Measurements from ENCODE around the gene MSLN.
A peak's percentile ranks its signal among the peaks of the same experiment; 100 is the strongest.
"Not testable (repeated sequence)": the region's sequence is repeated elsewhere in the genome, so short reads cannot be mapped to it uniquely, and the experiment has no call there.

The MSLN gene

DNA sequence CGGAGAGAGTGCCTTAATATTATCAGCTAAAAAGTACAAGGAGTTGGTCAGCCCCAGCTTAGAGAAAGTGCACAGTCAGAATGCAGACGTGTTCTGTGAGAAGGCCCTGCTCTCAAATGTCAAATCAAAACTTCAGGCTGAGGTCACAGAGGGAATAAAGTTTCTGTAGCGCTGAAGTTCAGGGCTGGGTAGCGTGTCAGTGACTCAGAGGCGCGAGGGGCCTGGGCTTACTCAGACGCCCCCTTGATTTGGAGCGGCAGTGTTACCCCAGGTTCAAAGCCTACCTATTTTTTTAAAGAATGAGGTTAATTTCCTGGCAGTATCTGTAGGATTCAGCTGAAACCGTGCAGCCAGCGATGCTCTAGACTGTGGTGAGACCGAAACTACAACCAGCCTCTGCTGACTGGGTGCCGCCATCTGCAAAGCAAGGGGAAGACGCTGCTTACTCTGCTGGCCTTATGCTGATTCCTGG lies 24.5 kb upstream of the MSLN start:
- no peak for DNase-seq

DNA sequence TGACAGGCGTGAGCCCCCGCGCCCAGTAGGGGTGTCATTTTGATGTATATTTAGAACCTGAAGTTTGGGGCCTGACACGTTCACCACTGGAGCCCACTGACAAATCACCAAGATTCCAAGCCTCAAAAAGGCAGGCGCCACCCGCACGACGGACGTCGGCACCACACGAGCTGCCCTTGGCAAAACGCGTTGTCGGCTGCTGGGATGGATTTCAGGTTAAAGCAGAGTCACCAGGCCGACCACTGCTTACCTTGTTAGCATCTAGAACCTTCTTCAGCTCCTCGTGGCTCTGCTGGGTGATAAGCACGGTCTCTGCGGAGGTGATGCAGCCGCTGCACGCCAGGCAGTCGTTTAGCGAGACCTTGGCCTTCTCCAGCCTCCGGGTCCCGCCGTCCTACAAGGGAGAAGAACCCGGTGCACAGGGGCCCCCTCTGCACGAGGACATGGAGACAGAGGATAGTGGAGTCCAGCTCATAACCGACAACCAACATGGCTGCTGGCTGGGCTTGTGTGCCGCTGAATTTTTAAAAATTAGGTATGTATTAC lies 23.5 kb upstream of the MSLN start:
- no peak for DNase-seq

GRCh38 chr16:739560-740458 lies 20.7 kb upstream of the MSLN start:
- no peak for DNase-seq

GRCh38 chr16:740459-740763 lies 20.1 kb upstream of the MSLN start:
- peak in 1 of 2 donors; percentile 34 for DNase-seq

- peak; percentile 89 to 93 for DNase-seq
Measured at GRCh38 chr16:740764-741505, 19.6 kb upstream of the MSLN start, which contains the start of gene CIAO3. Gene CIAO3 (minus strand): TSS chr16:740997. CDS start chr16:740985, 12 bp downstream.

DNA sequence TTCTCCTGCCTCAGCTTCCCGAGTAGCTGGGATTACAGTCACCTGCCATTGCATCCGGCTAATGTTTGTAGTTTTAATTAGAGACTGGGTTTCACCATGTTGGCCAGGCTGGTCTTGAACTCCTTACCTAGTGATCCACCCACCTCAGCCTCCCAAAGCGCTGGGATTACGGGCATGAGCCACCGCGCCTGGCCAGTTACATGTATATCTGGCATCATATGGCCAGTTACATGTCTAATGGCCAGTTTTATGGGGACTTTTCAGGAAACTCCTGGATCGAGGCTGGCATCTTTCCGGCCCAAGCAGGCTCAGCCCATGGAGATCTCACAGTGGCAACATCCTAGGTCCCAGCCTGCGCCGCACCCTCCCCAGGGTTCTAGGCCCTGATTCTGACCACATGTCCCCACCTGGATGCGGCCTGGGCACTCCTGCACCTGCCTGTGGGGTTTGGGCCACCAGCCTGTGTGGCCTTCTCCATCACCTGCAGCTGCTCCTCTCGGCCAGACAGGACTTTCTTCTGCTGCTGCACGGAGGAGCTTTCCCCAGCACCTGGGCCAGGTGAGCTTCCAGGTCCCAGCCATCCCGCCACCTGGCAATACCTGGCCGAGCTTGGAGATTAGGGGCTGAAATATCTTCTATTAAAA lies 18.4 kb upstream of the MSLN start:
- no peak for DNase-seq

- not testable (repeated sequence) for DNase-seq
Measured at GRCh38 chr16:742894-743293, 17.6 kb upstream of the MSLN start.

DNA sequence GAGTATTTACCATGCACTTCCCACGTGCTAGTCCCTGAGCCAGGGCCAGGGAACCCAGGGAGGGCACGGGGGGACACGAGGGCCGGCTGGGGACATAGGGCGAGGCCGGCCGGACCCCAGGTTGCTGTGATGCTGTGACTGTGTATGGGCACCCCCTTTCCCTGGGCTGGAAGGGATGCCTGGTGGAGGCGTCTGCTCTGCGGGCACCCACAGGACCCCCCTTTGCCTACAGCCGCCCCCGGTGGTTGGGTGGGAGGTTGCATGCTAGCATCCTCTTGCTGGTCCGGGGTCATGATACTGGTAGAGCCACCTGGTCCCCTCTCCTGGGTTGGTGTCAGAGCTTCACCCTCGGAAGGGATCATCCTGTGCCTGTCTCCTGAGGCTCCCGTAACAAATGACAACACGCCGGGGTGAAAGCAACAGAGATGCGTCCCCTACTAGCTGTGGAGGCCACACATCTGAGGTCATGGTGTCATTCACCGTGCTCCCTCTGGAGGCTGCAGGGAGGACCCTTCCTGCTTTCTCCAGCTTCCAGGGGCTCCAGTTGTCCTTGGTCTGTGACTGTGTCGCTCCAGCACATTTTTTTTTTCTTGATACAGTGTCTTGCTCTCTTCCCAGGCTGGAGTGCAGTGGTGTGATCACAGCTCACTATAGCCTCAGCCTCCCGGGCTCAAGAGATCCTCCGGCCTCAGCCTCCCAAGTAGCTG lies 16.6 kb upstream of the MSLN start:
- no peak for DNase-seq

DNA sequence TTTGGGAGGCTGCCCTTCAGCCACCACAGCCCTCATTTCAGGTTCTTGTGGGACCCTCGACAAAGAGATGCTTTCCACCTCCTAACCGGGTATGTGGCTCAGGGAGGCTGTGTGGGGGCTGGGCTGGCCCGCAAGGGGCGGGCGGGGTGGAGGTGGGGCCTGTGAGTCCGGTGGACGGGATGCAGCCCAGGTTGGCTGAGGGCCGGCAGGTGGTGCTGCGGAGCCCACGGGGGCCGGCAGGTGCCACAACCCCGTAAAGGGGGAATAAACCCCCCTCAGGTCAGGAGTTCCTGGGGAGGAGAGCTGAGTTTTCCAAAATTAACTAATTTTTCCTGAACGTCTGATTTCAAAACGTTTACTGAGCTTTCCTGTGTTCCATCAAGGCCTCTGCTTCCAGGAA lies 14.8 kb upstream of the MSLN start:
- no peak for DNase-seq

DNA sequence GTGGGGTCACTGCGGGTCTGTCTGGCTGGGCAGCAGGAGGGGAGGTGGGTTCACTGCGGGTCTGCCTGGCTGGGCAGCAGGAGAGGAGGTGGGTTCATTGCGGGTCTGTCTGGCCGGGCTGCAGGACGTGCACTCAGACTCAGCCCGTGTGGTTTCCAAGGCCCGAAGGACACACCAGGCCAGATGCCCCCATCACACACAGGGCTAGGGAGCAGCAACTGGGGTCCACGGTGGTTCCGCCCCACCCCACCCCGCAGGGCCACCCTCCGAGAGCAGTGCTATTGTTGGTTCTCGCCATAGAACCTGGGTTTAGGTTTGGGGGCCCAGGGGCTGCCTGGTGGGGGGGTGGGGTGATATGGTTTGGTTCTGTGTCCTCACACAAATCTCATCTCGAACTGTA lies 13.9 kb upstream of the MSLN start:
- no peak for DNase-seq

- DNase-seq, result no peak
Measured at GRCh38 chr16:747978-748746, 12.4 kb upstream of the MSLN start.

GRCh38 chr16:749010-749409 lies 11.5 kb upstream of the MSLN start:
- DNase-seq, result no peak

GRCh38 chr16:750485-750884 lies 10.0 kb upstream of the MSLN start:
- DNase-seq, result no peak

DNA sequence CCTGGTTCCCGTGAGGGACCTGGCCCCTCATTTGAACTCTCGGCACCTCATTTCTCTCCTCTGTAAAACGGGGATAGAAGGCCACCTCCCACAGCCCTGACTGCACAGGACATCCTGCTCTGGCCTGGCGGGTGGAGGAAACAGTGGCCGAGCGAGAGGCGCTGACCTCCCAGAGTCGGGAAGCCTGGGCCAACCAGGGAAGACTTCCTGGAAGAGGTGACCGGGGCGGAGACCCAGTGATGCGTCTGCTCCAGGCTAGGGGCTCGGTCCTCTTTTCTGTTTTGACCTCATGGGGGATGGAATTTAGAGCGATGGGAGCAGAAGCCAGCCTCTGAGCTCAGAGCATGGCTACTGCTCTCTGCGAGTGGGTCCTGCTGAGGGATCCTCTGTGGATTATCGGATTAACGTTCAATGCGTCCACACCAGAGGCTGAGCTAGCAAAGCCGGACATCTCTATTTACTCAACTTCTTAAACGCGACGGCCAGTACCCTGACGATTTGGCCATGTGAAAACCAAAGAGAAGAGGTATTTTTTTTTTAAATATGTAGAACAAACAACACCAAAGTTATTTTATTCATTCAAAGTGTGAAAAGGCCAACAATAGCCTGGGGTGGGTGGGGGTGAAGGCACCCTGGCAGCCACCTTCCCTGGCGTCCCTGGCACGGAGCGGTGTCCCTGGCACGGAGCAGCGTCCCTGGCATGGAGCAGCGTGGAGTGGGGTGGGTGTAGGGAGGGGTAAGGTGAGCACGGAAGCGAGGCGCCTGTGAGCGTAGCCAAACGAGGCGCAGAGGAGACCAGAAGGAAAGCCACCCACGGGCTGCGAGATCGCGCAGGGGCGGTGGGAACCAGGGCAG lies 9.2 kb upstream of the MSLN start:
- DNase-seq, result no peak

- no peak for DNase-seq
Measured at GRCh38 chr16:752007-752312, 8.6 kb upstream of the MSLN start.

DNA sequence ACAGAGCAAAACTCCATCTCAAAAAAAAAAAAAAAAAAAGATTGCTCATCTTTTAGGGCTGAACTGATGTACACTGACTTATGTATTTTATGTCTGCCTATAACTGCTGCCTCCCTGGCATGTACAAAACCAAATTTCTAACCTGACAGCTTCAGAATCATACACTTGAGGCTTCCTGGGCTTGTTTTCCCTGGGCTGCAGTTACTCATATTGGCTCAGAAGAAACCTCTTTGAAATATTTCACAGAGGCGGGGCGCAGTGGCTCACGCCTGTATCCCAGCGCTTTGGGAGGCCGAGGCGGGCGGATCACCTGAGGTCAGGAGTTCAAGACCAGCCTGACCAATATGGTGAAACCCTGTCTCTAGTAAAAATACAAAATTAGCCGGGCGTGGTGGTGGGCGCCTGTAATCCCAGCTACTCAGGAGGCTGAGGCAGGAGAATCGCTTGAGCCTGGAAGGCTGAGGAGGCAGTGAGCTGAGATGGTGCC lies 6.4 kb upstream of the MSLN start:
- not testable (repeated sequence) for DNase-seq

GRCh38 chr16:754656-755055 lies 5.9 kb upstream of the MSLN start:
- DNase-seq, result peak; percentile 64 to 66

- peak; percentile 12 to 43 for DNase-seq
Measured at GRCh38 chr16:756428-756827, 4.1 kb upstream of the MSLN start.

DNA sequence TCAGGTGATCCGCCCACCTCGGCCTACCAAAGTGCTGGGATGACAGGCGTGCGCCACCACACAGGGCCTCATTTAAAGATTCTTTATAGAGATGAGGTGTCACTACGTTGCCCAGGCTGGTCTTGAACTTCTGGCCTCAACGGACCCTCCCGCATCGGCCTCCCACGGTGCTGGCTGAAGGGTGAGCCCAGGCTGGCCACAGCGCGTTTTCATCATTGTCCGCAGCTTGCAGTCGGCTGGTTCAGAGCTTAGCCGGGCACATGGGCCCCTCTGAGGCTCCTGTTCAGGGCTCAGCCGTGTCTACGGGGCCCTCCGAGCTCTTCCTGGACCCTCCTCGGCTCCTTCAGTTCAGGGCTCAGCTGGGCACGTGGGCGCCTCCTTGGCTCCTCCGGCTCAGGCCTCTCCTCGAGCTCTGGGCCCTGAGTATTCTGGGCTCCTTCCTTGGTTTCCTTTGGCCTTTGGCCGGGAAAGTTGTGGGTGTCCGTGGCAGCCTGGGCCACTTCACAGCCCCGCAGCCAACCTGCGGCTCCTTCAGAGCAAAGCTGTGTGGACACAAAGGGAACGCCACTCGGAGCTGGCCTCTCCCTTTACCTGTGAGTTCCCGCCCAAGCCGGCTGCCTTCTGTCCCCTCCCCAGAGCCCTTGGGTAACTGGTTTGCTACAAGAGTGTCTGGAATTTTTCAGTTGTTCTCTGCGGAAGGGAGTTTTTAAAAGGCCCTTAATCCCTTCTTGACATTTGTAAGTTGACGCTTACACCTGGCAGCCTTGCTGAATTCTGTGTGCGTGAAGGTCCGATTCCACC lies 1.2 kb upstream of the MSLN start:
- DNase-seq, result no peak

DNA sequence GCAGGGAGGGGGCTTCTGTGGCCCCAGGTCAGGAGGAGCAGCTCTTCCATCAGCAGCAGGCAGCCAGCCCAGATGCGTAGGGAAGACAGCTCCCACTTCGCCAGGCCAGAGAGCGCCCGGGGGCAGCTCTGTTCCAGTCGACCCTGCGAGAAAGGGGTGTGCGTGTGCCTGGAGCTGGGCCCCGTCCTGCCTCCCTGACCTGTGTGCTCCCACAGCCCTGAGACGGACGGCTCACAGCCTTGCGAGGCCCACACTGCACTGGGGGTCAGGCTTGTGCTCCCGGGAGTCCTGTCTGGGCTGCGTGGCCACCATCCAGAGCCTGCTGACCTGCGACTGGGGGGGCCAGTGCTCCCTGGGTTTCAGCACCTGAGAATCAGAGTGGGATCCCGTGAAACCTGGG lies 469 bp upstream of the MSLN start:
- DNase-seq, result no peak
